NCI-H460 (cell line): ENCODE measurements around the gene SHISA7. TPM values are rescaled to one million over a fixed set of nuclear protein-coding genes. Genes with fewer than 3 reads are reported as not detected.

Source experiments
- DNase-seq: peaks from one replicate; pipeline ENCODE4 v3.0.0-alpha.2; 2016; ENCODE audit warnings: low read depth; ENCODE audit errors: extremely low read depth
- total RNA-seq: library from RNA; depleted of rRNA; stranded (reverse); fragments of >200 nt; shearing (Covaris generic); gene quantifications from 2 replicates; pipeline ENCODE4 v1.2.3, GENCODE V29; 2014

The SHISA7 gene
- total RNA-seq, 1 experiment from 2014 or later = not detected

- no peak for DNase-seq
These were observed 50.0 kb downstream of the SHISA7 start for GRCh38 chr19:55392820-55393761.

DNA sequence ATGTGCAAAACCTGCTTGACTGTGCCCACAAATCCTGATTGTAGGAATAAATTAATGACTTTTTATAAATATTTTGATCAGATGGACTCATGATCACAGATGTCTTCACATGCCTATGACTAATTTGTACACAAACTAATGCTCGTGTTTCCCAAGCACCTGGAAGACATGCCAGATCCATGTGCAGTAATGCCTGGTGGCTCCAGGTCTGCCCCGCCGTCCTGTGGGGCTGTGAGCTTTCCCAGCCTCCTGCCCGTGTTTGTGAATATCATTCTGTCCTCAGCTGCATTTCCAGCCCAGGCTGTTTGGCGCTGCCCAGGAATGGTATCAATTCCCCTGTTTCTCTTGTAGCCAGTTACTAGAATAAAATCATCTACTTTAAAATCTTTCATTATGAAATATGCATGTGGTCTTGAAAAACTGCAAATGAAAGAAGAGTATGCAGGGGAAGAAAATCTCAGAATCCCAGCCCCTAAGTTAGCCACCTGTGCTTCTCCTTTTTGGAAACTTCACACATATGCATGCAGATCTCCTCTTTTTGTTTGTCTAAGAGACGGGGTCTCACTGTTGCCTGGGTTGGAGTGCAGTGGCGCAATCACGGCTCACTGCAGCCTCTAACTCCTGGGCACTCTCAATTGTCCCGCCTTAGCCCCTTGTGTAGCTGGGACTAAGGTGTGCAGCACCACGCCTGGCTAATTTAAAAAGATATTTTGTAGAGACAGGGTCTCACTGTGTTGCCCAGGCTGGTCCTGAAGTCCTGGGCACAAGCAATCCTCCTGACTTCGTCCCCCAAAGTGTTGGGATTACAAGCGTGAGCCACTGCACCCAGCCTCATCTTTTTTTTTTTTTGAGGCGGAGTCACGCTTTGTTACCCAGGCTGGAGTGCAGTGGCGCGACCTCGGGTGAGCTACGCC is 51.1 kb downstream of the SHISA7 start:
- no peak for DNase-seq

DNA sequence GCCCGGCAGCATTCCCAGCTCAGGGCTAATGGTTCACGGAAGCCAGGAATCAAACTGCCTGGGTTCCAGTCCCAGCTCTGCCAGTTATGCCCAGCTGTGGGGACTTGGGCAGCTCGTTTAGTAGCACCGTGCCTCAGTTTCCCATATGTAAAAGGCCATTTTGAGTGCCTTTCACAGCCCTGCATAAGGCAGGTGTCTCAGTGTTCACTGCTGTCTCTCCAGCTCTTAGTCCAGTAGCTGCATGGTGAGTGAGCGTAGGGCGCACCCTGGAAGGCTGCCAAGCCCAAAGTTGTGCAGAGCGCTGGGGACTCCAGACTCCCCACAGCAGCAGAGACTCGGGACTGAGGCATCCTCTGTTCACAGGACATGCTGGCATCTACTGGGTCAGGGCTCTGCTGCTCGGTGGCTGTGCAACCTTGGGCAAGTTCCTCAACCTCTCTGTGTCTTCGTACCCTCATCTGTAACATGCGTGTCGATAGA is 51.9 kb downstream of the SHISA7 start:
- DNase-seq = no peak

DNA sequence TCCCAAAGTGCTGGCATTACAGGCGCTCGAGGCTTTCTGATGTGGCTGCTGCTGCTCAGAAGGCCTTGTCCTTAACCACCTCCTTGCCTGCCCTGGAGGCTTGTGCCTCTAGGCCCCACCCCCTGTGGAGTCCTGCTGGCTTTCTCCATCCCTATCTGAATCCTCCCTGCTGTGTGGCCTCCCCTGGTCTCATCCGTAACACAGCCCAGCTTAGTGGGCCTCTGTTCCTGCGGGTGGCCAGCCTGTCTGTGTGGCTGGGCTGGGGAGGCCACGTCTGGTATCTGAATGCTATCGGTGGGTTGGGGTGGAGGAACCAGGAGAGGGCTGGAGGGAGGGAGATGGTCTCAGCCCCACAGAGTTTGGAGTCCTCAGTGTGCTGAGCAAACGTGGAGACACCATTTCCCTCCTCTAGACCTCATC is 52.6 kb downstream of the SHISA7 start:
- no peak for DNase-seq

DNA sequence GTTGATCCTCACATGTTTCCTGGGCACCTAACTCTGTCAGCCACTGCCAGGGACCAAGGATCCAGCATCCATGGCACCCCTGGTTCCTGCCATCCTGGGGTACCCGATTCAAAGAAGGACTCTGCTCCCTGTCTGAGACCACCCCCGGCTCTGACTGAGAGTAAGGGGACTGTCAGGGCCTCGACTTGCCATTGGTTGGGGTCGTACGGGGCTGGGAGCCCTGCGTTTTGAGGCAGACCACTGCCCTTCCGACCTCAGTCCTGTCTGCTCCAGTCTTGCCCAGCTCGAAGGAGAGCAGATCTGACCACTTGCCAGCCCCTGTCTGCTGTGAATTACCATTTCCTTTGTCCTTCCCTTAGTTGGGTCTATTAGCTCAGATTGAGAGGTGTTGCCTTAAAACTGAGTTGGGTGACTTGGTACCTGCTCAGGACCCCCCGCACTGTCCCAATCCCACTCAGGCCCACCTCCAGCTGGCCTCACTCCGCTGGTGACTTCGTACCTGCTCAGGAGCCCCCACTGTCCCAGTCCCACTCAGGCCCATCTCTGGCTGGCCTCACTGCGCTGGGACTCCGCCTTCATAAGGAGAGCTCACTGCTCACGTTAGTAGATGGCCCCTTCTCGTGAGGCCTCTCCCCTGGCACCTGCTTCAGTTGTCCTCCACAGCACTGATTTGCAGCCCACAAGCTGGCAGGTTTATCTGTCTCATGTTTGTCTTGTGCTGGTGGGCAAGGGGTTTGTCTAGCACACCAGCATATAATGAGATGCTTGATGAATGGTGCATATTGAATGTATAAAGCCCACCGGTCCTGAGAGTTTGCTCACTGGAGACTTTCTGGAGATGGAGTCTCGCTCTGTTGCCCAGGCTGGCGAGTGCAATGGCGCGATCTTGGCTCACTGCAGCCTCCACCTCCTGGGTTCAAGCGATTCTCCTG is 53.4 kb downstream of the SHISA7 start:
- DNase-seq = no peak

DNA sequence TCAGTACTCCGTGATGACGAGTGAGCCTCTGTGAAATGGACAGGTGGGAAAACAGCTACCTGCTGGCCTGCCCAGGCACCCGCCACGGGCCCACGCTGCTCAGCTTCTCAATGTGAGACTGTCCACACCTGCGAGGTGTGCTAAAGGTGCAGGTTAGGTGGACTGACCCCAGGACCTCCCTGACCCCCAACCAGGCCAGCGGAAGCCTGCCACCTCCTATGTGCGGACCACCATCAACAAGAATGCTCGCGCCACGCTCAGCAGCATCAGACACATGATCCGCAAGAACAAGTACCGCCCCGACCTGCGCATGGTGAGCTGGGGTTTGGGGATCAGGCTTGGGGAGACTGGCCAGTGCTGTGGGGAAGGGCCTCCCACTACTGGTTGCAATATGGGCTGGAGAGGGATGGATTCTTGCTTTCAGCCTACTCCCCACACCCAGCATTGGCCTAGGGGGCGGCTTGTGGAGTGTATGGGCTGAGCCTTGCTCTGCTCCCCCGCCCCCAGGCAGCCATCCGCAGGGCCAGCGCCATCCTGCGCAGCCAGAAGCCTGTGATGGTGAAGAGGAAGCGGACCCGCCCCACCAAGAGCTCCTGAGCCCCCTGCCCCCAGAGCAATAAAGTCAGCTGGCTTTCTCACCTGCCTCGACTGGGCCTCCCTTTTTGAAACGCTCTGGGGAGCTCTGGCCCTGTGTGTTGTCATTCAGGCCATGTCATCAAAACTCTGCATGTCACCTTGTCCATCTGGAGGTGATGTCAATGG is 55.2 kb downstream of the SHISA7 start:
- DNase-seq = no peak

DNA sequence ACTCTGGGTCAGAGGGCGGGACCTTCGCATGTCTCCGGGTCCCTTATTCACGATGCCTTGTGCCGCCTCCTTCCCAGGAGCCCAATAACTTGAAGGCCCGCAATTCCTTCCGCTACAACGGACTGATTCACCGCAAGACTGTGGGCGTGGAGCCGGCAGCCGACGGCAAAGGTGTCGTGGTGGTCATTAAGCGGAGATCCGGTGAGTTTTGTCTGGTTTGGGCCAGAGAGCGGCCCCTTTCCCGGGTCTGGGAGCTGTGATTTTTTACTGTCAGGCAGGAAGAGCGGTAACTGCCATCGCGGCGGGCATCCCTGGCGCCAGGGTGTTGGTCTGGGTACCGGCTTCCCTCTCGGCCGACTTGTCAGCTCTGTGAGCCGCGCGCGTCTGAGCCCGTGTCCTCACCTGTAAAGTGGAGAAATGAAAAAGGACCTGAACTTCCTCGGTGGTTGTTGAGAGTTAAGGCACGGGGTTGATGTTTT is 56.6 kb downstream of the SHISA7 start:
- no peak for DNase-seq

DNA sequence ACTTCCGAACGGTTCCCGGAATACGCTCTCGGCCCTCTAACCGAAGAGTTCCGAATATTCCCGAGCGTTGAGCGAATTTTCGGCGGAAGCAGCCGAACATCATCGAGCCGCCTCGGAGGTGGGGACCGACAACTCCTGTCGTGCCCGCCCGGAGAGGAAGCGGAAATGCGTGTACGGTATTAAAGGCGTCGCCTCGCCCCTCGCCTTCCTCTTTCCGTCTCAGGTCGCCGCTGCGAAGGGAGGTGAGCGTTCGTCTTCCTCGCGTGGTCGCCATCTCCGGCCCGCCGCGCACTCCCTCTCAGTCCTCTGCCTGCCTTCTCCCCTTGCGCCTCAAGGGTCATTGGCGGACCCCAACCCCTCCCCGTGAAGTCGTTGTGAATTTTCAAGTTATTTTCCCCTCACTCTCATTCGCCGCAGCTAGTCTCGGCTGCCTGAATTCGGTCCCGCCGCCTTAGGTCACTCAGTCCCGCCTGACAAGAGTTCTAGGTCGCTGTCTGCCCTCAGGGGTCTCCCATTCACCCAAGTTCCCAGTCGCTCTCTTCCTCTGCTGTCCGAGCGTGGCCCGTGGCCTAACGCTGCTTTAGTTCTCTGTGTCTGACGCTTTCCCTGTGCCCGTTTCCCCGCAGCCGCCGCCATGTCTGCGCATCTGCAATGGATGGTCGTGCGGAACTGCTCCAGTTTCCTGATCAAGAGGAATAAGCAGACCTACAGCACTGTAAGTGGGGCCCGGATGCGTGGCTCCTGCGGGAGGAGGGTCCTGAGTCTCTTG is 57.2 kb downstream of the SHISA7 start, which contains the start of gene RPL28:
Gene RPL28, plus strand, starts transcription at position 209 of the 769 bp plus-strand sequence. Its CDS starts 426 bp downstream, at position 635.
- peak; percentile 96 for DNase-seq

DNA sequence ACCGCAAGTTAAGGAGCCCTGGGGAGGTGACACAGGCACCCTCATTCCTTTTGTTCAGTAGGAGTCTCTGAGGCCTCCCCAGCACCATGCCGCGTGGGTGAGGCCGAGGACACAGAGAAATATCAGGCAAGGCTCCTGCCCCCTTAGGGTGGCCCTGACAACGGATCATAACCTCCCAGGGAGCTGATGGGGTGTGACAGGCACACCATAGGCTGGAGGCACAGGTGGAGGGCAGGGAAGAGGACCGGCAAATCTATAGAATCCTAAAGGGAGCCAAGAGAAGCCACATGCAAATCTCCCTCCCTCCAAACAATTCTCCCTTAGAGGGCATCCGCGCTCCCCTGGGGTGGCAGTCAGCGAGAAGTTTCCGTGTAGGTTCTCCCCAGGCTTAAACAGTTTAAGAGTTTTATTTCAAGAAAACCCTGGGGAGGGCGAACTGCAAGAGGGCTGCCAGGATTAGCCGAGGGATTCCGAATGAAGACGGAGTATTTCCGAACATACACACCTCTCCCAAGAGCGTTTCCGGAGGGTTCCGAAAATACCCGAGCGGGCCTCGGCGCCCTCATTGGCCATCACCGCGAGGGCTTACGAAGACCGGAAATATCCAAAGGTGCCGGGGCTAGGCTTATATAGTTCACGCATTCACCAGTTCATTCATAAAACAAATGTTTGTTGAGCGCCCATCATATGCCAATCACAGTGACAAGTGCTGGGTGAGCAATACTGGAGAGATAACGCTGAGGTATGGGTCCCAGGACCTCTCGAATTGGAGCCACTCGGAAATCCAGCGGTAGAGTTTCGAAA is 58.0 kb downstream of the SHISA7 start:
- peak; percentile 91 for DNase-seq

DNA sequence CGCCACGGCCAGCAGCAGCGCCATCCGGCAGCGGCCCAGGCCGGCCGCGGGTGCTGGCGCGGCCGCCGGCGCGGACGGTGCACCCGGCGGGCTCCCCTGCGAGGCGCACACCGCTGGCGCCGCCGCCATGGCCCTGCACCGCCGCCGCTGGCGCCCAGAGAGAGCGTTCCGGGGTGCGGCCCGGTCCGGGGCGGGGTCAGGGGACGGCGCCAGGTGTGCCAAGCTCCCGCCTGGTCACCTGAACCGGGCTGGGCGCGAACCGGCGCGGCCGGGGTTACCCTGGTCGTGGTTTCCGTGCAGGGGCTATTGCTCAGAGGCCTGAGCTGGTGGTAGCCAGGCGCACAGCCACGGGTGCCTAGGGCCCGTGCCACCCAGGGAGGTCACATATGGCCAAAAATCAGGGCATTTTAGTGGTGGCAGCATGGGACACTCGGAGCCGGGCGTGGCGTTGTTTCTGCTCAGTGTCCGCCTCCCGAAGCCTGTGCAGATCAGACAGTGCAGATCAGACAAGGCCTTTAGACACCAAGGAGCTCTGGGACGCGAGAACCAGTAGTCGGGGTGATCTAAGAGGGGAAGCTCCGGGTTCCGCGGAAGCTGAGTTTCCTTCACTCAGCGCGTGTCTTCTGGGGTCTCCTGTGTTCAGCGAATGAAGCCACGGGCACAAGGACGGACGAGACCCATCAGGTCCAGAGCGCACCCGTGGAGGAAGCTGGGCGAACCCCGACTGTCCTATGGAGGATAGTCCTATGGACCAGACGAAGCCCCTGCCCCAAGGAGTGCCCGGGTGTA is 58.8 kb downstream of the SHISA7 start, which contains the start of gene TMEM238:
Gene TMEM238, minus strand, starts transcription at position 162 of the 789 bp plus-strand sequence. Its CDS starts 33 bp downstream, at position 129.
- DNase-seq = no peak

DNA sequence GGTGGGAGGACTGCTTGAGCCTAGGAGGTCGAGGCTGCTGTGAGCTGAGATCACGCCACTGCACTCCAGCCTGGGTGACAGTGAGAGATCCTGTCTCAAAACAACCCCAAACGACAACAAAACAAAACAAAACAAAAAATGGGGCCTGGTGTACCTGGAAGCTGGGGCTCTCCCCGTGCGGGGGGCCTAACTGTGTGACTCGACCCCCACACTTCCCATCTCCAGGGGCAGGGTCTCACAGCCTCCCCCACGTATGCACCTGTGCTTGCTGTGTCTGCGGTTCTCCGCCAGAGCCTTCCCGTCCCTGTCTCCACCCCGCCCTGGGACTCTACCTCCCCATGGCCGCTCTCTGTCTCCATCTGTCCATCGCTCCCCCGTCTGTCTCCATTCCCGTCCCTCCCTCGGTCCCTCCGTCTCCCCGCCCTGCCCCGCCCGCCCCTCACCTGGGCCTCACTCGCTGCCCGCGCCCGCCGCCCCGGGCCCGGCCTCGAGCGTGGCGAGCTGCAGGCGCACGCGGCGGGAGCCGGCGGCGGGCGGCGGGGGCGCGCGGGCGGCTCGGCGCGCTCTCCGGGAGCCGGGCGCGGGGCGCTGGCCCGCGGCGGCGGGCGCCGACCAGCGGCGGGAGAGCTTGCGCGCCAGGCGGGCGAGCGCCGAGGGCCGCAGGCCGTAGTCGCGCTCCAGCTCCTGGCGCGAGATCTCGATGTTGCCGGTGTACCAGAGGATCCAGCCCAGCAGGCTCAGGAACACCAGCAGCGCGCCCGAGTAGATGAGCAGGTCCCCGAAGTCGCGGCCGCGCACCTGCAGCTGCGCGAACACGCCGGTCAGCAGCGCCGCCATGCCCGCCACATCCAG is 59.6 kb downstream of the SHISA7 start:
- DNase-seq = peak; percentile 32

GRCh38 chr19:55382522-55383054 is 60.5 kb downstream of the SHISA7 start:
- no peak for DNase-seq

GRCh38 chr19:55382013-55382412 is 61.1 kb downstream of the SHISA7 start:
- DNase-seq = no peak

DNA sequence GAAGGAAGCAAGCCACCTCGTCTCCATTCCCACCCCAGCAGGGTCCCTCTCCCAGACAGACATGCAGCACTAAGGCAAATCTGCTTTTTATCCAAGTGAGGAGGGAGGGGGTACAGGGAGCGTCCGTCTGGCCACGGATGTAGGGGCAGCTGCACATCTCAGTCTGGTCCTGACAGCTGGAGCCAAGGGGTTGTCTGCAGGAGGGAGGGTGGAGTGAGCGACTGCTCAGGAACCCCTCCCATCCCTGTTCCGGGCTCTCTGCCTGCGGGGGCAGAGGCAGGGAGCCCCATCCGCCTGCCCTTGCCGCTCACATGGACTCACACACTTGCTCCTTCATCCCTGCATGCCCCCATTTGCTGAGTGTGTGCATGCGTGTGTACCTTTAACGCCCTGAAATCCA is 63.9 kb downstream of the SHISA7 start:
- no peak for DNase-seq
